B cell (primary cell): ENCODE data around the gene S1PR3. TPM values are rescaled to one million over a fixed set of nuclear protein-coding genes. Genes with fewer than 3 reads are reported as not detected.

Source experiments
- ATAC-seq: fragments of 200-7000 bp; cut with Tn5 transposase; one replicate; pipeline ENCODE4 v1.10.0; 2021; ENCODE audit warnings: low read depth, mild to moderate bottlenecking, moderate number of reproducible peaks, moderate library complexity
- CTCF ChIA-PET: fragments of 350-600 bp; sonication (Branson Sonifier 250); formaldehyde crosslinking; loops from one replicate; lab custom pipeline; 2021; ENCODE audit warnings: antibody characterized with exemption, inconsistent platforms; lab: Charles Lee
- POLR2A ChIA-PET: fragments of 350-600 bp; sonication (Branson Sonifier 250); formaldehyde crosslinking; loops from one replicate; lab custom pipeline; 2021; ENCODE audit warnings: antibody characterized with exemption; lab: Charles Lee
- DNase-seq: peaks from one replicate; pipeline ENCODE4 v3.0.0; 2013
- H2AFZ ChIP-seq: 2 replicates; pipeline ENCODE4 v1.6.1; 2012; ENCODE audit warnings: mild to moderate bottlenecking, low read depth, low read length; ENCODE audit not compliant: insufficient read depth, poor library complexity, severe bottlenecking
- H3K27ac ChIP-seq, 2 donors: 1 replicate in 1 of 2; 2 replicates in 1 of 2; pipeline ENCODE4 v1.5.1; 2012 to 2013; ENCODE audit warnings: low read length in 2 of 2, mild to moderate bottlenecking in 2 of 2, moderate library complexity in 1 of 2
- H3K27me3 ChIP-seq, 4 experiments: fragments of 200-600 bp in 1 of 4; sonication (generic) in 1 of 4; replicated peaks in 1 of 4; 1 replicate in 2 of 4; 2 replicates in 2 of 4; pipeline versions ENCODE4 v1.6.1 to v1.7.0; 2013 to 2016; ENCODE audit warnings: low read length in 3 of 4, mild to moderate bottlenecking in 2 of 4, mixed read lengths in 1 of 4, moderate library complexity in 1 of 4; ENCODE audit not compliant: insufficient read depth in 4 of 4, control insufficient read depth in 3 of 4; ENCODE audit errors: control extremely low read depth in 1 of 4
- H3K36me3 ChIP-seq, 2 experiments: replicated peaks in 1 of 2; 1 replicate in 1 of 2; 2 replicates in 1 of 2; pipeline versions ENCODE4 v1.6.1 to v1.7.1; 2013; ENCODE audit warnings: low read length in 1 of 2; ENCODE audit not compliant: insufficient read depth in 2 of 2, control insufficient read depth in 1 of 2; ENCODE audit errors: control extremely low read depth in 1 of 2, extremely low read depth in 1 of 2
- H3K4me1 ChIP-seq, 2 donors: fragments of 200-600 bp in 1 of 2; sonication (generic) in 1 of 2; 1 replicate in 1 of 2; 2 replicates in 1 of 2; pipeline versions ENCODE4 v1.5.1 to v1.6.1; 2013 to 2017; ENCODE audit warnings: low read length in 2 of 2; ENCODE audit not compliant: control insufficient read depth in 2 of 2, insufficient read depth in 2 of 2
- H3K4me2 ChIP-seq: replicated peaks from 2 replicates; pipeline ENCODE3; 2012; ENCODE audit warnings: mild to moderate bottlenecking, low read depth, low read length; ENCODE audit not compliant: poor library complexity, severe bottlenecking
- H3K4me3 ChIP-seq, 5 experiments: fragments of 200-600 bp in 1 of 5; sonication (generic) in 1 of 5; 1 replicate in 3 of 5; 2 replicates in 2 of 5; pipeline versions ENCODE4 v1.5.1 to v1.7.0; 2011 to 2016; ENCODE audit warnings: low read length in 4 of 5, mild to moderate bottlenecking in 4 of 5, low read depth in 2 of 5, control low read depth in 1 of 5, moderate library complexity in 1 of 5; ENCODE audit not compliant: insufficient read depth in 1 of 5; ENCODE audit errors: control extremely low read depth in 1 of 5, extremely low read depth in 1 of 5
- H3K79me2 ChIP-seq: fragments of 200-600 bp; sonication (generic); one replicate; pipeline ENCODE4 v1.6.0; 2016; ENCODE audit warnings: low read length; ENCODE audit not compliant: control insufficient read depth, insufficient read depth
- H3K9ac ChIP-seq: fragments of 200-600 bp; sonication (generic); 2 replicates; pipeline ENCODE4 v1.6.1; 2017; ENCODE audit warnings: mild to moderate bottlenecking, low read length, moderate library complexity
- H3K9me3 ChIP-seq, 3 donors: one replicate each; pipeline versions ENCODE4 v1.6.1 to v1.7.1; 2013; ENCODE audit warnings: low read length in 2 of 3; ENCODE audit not compliant: control insufficient read depth in 2 of 3, insufficient read depth in 1 of 3; ENCODE audit errors: control extremely low read depth in 1 of 3
- H4K20me1 ChIP-seq: 2 replicates; pipeline ENCODE4 v1.6.0; 2012; ENCODE audit warnings: mild to moderate bottlenecking, low read length; ENCODE audit not compliant: insufficient read depth, control insufficient read depth, poor library complexity, severe bottlenecking
- H3K27ac Mint-ChIP-seq: one replicate; pipeline ENCODE4 v1.8.0; 2021; ENCODE audit warnings: mixed read lengths
- H3K27me3 Mint-ChIP-seq: one replicate; pipeline ENCODE4 v1.8.0; 2021; ENCODE audit warnings: mixed read lengths
- H3K4me1 Mint-ChIP-seq: one replicate; pipeline ENCODE4 v1.8.0; 2021; ENCODE audit warnings: mixed read lengths
- H3K4me3 Mint-ChIP-seq: one replicate; pipeline ENCODE4 v1.8.0; 2021; ENCODE audit warnings: mixed read lengths
- H3K9me3 Mint-ChIP-seq: one replicate; pipeline ENCODE4 v1.8.0; 2022; ENCODE audit warnings: mixed read lengths; ENCODE audit not compliant: insufficient read depth
- EZH2 ChIP-seq: IDR thresholded peaks from 2 replicates; pipeline ENCODE4 v1.6.1; 2012; ENCODE audit warnings: borderline replicate concordance, low read depth, mild to moderate bottlenecking, moderate library complexity, low read length; ENCODE audit not compliant: insufficient read depth, poor library complexity, severe bottlenecking
- WGBS: methylation state at CpG from one replicate; pipeline ENCODE4 v1.1.5; 2013; ENCODE audit warnings: missing lambda C conversion rate; ENCODE audit not compliant: insufficient coverage; 5-methylcytosine and 5-hydroxymethylcytosine counted together
- intact Hi-C: fragments of 100-400 bp; cut with micrococcal nuclease; formaldehyde crosslinking; loops from one replicate; pipeline ENCODE4 v1.10.0; 2022
- polyA plus RNA-seq: library from polyadenylated mRNA; depleted of rRNA; stranded (reverse); fragments of >200 nt; gene quantifications from 2 replicates; pipeline ENCODE4 v1.2.3, GENCODE V29; 2012
- total RNA-seq, 2 donors: library from RNA; stranded (reverse); fragments of 120-200 nt in 1 of 2; gene quantifications; 1 replicate in 1 of 2; 2 replicates in 1 of 2; pipeline versions ENCODE4 v1.2.3 to v1.2.4, GENCODE V29; 2013 to 2022
- TF ChIP-seq, protein P1 (sequence below): fragments of 200-600 bp; IDR thresholded peaks from one replicate; pipeline ENCODE4 v1.8.0; 2022; ENCODE audit warnings: antibody characterized with exemption, mild to moderate bottlenecking

The S1PR3 gene
- total and polyA plus RNA-seq, 2 donors (not counting 1 experiment from before 2014, with no cell fraction given): 0.25 TPM; not detected in 1

DNA sequence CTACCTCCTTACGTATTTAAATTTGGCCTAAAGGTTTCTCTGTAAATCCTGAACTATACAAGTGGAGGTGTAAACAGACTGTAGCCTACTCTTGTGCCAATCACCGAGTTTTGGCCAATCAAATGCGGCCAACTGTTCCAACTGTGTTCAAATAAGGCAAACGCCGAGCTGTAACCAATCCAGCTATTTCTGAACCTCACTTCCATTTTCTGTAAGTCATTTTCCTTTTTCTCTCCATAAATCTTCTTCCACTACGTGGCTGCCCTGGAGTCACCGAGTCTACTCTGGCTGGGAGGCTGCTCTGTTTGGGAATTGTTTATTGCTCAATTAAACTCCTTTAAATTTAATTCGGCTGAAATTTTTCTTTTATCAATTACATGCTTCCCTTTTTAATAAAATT is 58.4 kb downstream of the S1PR3 start:
- Histone ChIP-seq H3K79me2 (no peaks in the 10 kb centered on the region), H3K36me3 (no peaks in the 10 kb centered on the region), H3K27me3 (peaks cover 0 to 2% (median 0%) of the 10 kb centered on the region in 4 experiments), H3K9ac (no peak overlapping the region), H3K4me3 (no peak overlapping the region), H3K4me1 (no peaks in the 10 kb centered on the region), H3K27ac (no peak overlapping the region), H4K20me1 (no peaks in the 10 kb centered on the region), H3K4me2 (no peak overlapping the region), H3K9me3 (no peaks in the 10 kb centered on the region), H2AFZ (no peak overlapping the region)
- no peak for TF ChIP-seq EZH2
- TF ChIP-seq, protein P1, sequence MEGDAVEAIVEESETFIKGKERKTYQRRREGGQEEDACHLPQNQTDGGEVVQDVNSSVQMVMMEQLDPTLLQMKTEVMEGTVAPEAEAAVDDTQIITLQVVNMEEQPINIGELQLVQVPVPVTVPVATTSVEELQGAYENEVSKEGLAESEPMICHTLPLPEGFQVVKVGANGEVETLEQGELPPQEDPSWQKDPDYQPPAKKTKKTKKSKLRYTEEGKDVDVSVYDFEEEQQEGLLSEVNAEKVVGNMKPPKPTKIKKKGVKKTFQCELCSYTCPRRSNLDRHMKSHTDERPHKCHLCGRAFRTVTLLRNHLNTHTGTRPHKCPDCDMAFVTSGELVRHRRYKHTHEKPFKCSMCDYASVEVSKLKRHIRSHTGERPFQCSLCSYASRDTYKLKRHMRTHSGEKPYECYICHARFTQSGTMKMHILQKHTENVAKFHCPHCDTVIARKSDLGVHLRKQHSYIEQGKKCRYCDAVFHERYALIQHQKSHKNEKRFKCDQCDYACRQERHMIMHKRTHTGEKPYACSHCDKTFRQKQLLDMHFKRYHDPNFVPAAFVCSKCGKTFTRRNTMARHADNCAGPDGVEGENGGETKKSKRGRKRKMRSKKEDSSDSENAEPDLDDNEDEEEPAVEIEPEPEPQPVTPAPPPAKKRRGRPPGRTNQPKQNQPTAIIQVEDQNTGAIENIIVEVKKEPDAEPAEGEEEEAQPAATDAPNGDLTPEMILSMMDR: no peak
- no peak overlapping the region for H3K4me3 Mint-ChIP-seq
- WGBS: 90% methylated on average over 2 of the region's 8 CpGs
- intact Hi-C loops: no loop called here
- H3K4me1 Mint-ChIP-seq: no peaks in the 10 kb centered on the region
- no peak overlapping the region for H3K27ac Mint-ChIP-seq
- H3K9me3 Mint-ChIP-seq: no peaks in the 10 kb centered on the region
- DNase-seq (no peak), ATAC-seq (no peak)
- peaks cover 10% of the 10 kb centered on the region for H3K27me3 Mint-ChIP-seq
- ChIA-PET POLR2A (no interaction called here), CTCF (no interaction called here)

DNA sequence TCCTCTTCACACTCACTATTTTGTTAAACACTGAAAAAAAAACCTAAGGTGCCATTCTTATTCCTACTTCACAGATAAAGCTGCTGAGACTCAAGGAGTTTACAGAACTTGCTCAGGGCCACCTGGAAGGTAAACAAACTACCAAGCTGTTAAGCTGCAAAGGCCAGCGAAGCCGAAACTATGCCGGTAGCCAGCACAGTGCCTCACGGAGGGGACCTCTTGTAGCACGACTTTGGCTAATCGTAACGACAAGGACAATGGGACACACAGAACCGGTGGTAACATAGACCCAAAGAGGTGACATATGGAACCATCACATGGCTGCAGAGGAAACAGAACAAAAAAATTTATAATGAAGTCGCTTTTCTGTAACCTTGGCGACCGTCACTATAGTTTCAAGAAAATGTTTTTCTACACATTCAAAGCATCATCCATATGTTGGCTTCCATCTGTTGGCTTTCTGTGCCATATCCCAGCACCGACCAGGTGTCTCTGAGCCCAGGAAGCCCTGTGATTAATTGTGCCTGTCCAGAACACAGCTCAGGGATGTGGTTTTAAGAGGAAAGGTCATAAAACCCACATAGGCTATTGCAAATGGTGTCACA is 60.3 kb downstream of the S1PR3 start:
- H4K20me1 ChIP-seq: no peaks in the 10 kb centered on the region
- peaks cover 0 to 2% (median 0%) of the 10 kb centered on the region in 4 experiments for H3K27me3 ChIP-seq
- ChIA-PET POLR2A (no interaction called here), CTCF (no interaction called here)
- ATAC-seq: no peak
- no peak overlapping the region for H3K27ac ChIP-seq
- H3K36me3 ChIP-seq: no peaks in the 10 kb centered on the region
- Mint-ChIP-seq H3K4me3 (no peak overlapping the region), H3K9me3 (no peaks in the 10 kb centered on the region), H3K27me3 (peaks cover 15% of the 10 kb centered on the region), H3K4me1 (no peaks in the 10 kb centered on the region), H3K27ac (no peak overlapping the region)
- H3K9ac ChIP-seq: no peak overlapping the region
- H2AFZ ChIP-seq: no peak overlapping the region
- no peak overlapping the region for H3K4me3 ChIP-seq
- no peak for DNase-seq
- intact Hi-C loops: no loop called here
- 97% methylated on average over 11 of the region's 12 CpGs for WGBS
- no peak for TF ChIP-seq EZH2
- TF ChIP-seq, protein P1: no peak
- H3K4me1 ChIP-seq: no peaks in the 10 kb centered on the region
- no peak overlapping the region for H3K4me2 ChIP-seq
- H3K79me2 ChIP-seq: no peaks in the 10 kb centered on the region
- no peaks in the 10 kb centered on the region for H3K9me3 ChIP-seq
